Hepatocyte (in vitro differentiated cells): ENCODE measurements around the gene TOP1.

Experiments
- CTCF ChIP-seq: fragments of 200-600 bp; sonication (generic); IDR thresholded peaks from 2 replicates; pipeline ENCODE4 v1.5.1; 2016; ENCODE audit warnings: antibody characterized with exemption, mild to moderate bottlenecking; ENCODE audit not compliant: poor library complexity
- EZH2 ChIP-seq: fragments of 200-600 bp; sonication (generic); IDR thresholded peaks from 2 replicates; pipeline ENCODE4 v1.6.1; 2016; ENCODE audit warnings: antibody characterized with exemption, mild to moderate bottlenecking, borderline replicate concordance
- EZH2phosphoT487 ChIP-seq: fragments of 200-600 bp; sonication (generic); IDR thresholded peaks from one replicate; pipeline ENCODE4 v1.6.1; 2018; ENCODE audit warnings: antibody characterized with exemption, mild to moderate bottlenecking, low read depth, moderate library complexity; ENCODE audit not compliant: unreplicated experiment, severe bottlenecking

- no peak for TF ChIP-seq CTCF
- no peak for TF ChIP-seq EZH2
- no peak for TF ChIP-seq EZH2phosphoT487
Observed at GRCh38 chr20:41085606-41086005, 57.0 kb downstream of the TOP1 start.
